ENCODE data around the gene EPHB1. TPM values are rescaled to one million over a fixed set of nuclear protein-coding genes. Genes with fewer than 3 reads are reported as not detected.
"Not testable (repeated sequence)": the region's sequence is repeated elsewhere in the genome, so short reads cannot be mapped to it uniquely, and the experiment has no call there.

The EPHB1 gene
- total RNA-seq, 1 donor from 2014 or later, result 1.3 TPM

DNA sequence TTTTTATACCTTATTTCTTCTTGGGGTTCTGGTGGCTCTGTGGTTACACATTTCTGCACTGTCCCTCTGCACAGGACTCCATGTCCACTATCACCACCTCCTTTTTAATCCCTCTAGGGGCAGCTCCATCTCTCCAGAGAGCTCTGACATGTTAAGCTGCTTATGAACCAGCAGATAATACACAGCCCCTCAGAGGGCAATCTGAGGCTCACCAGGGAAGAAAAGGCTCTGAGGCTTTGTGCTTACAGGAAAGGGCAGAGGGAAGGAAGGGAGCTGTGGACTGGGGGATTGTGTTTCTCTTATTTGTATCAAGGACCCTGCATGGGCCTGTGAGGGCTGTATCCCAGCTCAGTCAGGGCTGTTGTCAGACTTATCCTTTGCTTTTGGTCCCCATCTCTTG lies 164.5 kb downstream of the EPHB1 start:
- H3K4me1 Mint-ChIP-seq, result no peaks in the 10 kb centered on the region
- no peak for DNase-seq (ENCODE audit: low spot score in 2 of 2, unreplicated experiment in 2 of 2)
- no peak overlapping the region for H3K27ac Mint-ChIP-seq
- H3K4me3 Mint-ChIP-seq, result no peak overlapping the region
- H3K9me3 Mint-ChIP-seq, result no peaks in the 10 kb centered on the region
- peaks cover 9% of the 10 kb centered on the region for H3K27me3 Mint-ChIP-seq (ENCODE audit: low read depth)
- no peaks in the 10 kb centered on the region for H3K36me3 Mint-ChIP-seq
- no peak for TF ChIP-seq CTCF (IDR thresholded peaks at IDR 0.05; ENCODE audit: unreplicated experiment)

DNA sequence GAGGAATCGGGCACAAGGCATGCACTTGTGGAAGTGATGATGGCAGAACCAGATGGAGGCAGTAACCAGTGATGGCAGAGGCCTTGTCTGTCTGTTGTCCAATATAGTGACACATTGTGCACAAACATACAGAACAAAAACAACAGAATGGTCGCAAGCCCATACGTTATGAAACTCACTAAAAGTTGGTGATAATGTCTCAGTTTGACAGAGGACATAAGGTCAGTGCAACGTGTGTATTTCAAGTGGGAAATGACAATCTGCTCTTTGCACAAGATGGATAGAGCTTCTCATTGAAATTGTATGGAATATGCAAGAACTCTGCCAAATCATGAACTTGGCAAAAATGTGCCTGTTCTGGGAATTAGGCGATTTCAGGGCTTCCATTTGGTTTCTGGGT lies 169.2 kb downstream of the EPHB1 start:
- no peak for TF ChIP-seq CTCF (IDR thresholded peaks at IDR 0.05; ENCODE audit: unreplicated experiment)
- no peak overlapping the region for H3K4me3 Mint-ChIP-seq
- no peak overlapping the region for H3K27ac Mint-ChIP-seq
- DNase-seq (ENCODE audit: low spot score in 2 of 2, unreplicated experiment in 2 of 2), result no peak
- H3K4me1 Mint-ChIP-seq, result no peaks in the 10 kb centered on the region
- peaks cover 9% of the 10 kb centered on the region for H3K9me3 Mint-ChIP-seq
- no peaks in the 10 kb centered on the region for H3K36me3 Mint-ChIP-seq
- H3K27me3 Mint-ChIP-seq (ENCODE audit: low read depth), result peaks cover 20% of the 10 kb centered on the region

DNA sequence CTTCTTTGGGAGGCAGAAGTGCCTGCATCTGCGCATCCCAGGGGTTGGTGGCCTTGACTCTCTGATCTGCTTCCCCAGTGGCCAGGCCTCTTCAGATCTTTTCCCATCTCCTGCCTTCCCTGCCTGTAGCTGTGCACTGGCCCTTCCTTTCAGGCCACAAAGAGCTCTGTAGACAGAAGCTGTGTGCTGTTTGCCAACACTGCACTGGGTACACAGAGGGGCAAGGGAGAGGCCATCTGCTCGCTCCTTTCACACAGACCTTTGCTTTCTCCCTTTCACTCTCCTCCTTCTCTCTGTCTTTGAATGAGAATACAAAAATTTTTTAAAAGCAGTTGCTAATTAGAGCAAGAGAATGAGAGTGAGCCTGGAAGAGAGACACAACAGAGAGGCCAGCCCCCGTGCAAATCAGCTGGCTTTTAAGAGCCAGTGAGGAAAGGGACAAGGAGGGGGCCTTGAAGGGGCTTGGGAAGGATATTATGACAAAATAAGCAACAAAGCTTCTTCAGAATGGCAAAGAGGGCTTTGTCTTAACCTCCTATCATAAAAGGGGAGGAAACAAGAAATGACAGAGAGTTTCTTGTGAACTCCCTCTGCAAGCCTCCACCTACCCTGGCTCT lies 170.9 kb downstream of the EPHB1 start:
- no peak for TF ChIP-seq CTCF (IDR thresholded peaks at IDR 0.05; ENCODE audit: unreplicated experiment)
- Mint-ChIP-seq H3K27ac (no peak overlapping the region), H3K4me3 (no peak overlapping the region), H3K9me3 (peaks cover 10% of the 10 kb centered on the region), H3K36me3 (no peaks in the 10 kb centered on the region), H3K27me3 (ENCODE audit: low read depth) (peaks cover 26% of the 10 kb centered on the region), H3K4me1 (no peaks in the 10 kb centered on the region)
- DNase-seq (ENCODE audit: low spot score in 2 of 2, unreplicated experiment in 2 of 2), result no peak

GRCh38 chr3:134970895-134971294 lies 175.8 kb downstream of the EPHB1 start:
- DNase-seq (ENCODE audit: low spot score in 2 of 2, unreplicated experiment in 2 of 2), result no peak
- peaks cover 37% of the 10 kb centered on the region for H3K27me3 Mint-ChIP-seq (ENCODE audit: low read depth)
- H3K4me1 Mint-ChIP-seq, result no peaks in the 10 kb centered on the region
- H3K36me3 Mint-ChIP-seq, result no peaks in the 10 kb centered on the region
- no peak for TF ChIP-seq CTCF (IDR thresholded peaks at IDR 0.05; ENCODE audit: unreplicated experiment)
- peaks cover 10% of the 10 kb centered on the region for H3K9me3 Mint-ChIP-seq
- H3K4me3 Mint-ChIP-seq, result no peak overlapping the region
- H3K27ac Mint-ChIP-seq, result no peak overlapping the region

- TF ChIP-seq CTCF (IDR thresholded peaks at IDR 0.05; ENCODE audit: unreplicated experiment), result no peak
- no peak for DNase-seq (ENCODE audit: low spot score in 2 of 2, unreplicated experiment in 2 of 2)
- H3K27ac Mint-ChIP-seq, result no peak overlapping the region
- no peaks in the 10 kb centered on the region for H3K4me1 Mint-ChIP-seq
- peaks cover 10% of the 10 kb centered on the region for H3K9me3 Mint-ChIP-seq
- H3K4me3 Mint-ChIP-seq, result no peak overlapping the region
- H3K27me3 Mint-ChIP-seq (ENCODE audit: low read depth), result peaks cover 38% of the 10 kb centered on the region
- no peaks in the 10 kb centered on the region for H3K36me3 Mint-ChIP-seq
These were observed 176.2 kb downstream of the EPHB1 start for GRCh38 chr3:134971306-134971705.

DNA sequence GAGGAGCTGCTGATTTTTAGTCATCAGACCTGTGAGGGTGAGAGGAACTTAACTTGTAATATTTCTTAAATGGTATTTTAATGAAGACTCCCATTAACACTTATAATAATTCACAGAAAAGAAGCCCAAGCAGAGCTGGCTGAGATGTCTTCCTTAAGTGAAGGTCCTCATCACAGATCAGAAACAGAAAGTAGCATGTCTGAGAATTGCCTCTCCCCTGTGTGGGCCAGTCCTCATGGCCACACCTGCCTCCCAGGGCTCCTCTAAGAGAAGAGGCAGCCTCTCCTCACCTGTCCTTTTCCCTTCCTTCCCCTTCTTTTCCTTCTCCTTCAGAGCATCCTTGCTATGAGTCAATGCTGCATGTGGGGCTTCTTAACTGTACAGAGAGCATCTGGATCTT lies 176.8 kb downstream of the EPHB1 start:
- H3K27me3 Mint-ChIP-seq (ENCODE audit: low read depth), result peaks cover 41% of the 10 kb centered on the region
- H3K36me3 Mint-ChIP-seq; H3K4me3 Mint-ChIP-seq; H3K4me1 Mint-ChIP-seq; H3K27ac Mint-ChIP-seq; H3K9me3 Mint-ChIP-seq; DNase-seq (ENCODE audit: low spot score in 2 of 2, unreplicated experiment in 2 of 2): not testable (repeated sequence)
